ENCODE results near the gene COL13A1. TPM values are rescaled to one million over a fixed set of nuclear protein-coding genes. Genes with fewer than 3 reads are reported as not detected.

The COL13A1 gene
- total and polyA plus RNA-seq, 2 donors = 0.19 to 0.96 TPM

DNA sequence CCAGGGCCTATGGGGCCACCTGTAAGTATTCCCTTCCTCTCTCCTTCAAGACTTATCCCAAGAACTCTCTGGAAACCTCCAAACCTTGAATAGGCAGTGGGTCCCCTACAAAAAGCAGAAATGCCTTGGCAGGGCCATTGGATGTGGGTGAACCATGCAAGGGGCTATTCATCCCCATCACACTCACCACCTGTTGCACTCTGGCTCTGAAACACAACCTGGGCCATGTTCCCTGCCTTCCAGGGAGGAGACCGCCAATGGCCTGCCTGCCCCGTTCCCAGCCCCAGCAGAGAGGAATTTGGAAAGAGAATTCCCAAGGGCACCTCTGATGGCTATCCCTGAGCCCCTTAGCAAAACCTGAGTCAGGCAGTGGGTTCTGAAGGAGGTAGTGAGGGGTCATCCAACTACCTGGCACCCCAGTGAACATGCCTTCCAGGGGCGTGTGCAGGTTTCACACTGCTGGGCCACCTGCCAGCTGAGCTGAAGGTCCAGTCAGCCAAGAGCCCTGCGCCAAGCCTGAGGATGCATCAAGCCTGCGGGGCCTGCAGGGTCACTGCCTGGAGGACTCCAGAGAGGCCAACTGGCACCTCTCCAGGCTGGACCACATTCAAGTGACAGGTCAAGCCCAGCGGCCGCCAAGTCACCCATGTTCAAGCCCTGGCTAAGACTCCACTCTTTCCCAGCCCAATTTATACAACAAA lies 101.3 kb downstream of the COL13A1 start:
- 81% methylated on average over 7 of the region's 7 CpGs for WGBS
- no peak overlapping the region for H3K27ac ChIP-seq (ENCODE audit: low read depth in 1 of 2, low read length in 1 of 2)
- no peak for DNase-seq (ENCODE audit: low read depth in 6 of 9, low spot score in 9 of 9)

DNA sequence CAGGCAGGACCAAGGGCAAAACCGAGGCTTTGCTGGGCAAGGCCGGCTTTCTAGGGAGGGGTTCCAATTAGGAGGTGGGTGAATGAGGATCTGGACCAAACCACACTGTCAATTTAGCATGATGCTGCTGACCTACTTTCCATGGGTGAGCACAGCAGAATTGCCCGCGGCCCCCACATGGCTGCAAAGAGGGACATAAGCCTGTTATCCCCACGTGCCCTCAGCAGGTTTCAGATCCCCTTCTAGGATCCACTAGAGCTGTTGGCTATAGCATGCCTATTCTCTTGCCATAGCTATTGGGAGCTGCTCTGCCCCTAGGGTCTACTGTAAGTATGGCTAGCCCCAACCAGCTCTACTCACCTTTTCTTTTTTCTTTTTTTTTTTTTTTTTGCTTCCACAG lies 102.8 kb downstream of the COL13A1 start:
- Histone ChIP-seq H3K27ac (ENCODE audit: low read depth in 1 of 2, low read length in 1 of 2) (no peak overlapping the region), H3K4me1 (ENCODE audit: control insufficient read depth in 2 of 2, insufficient read depth in 2 of 2, low read length in 2 of 2) (peaks cover 7 to 19% of the 10 kb centered on the region in 2 donors), H3K9me3 (ENCODE audit: control insufficient read depth in 2 of 2, insufficient read depth in 1 of 2, low read length in 1 of 2) (peaks cover 0 to 2% of the 10 kb centered on the region in 2 donors), H3K27me3 (ENCODE audit: control insufficient read depth in 2 of 2, insufficient read depth in 1 of 2, low read length in 1 of 2) (peaks cover 0 to 42% of the 10 kb centered on the region in 2 donors), H3K4me3 (ENCODE audit: low read length in 2 of 2) (no peak overlapping the region), H3K36me3 (ENCODE audit: control insufficient read depth in 2 of 2, insufficient read depth in 2 of 2, low read length in 1 of 2) (no peaks in the 10 kb centered on the region)
- no peak for DNase-seq (ENCODE audit: low read depth in 6 of 9, low spot score in 9 of 9)
- WGBS = 96% methylated on average over 5 of the region's 5 CpGs

More for the DNA sequence above, 101.3 kb downstream of the COL13A1 start:
- Histone ChIP-seq H3K27me3 (ENCODE audit: control insufficient read depth in 2 of 2, insufficient read depth in 1 of 2, low read length in 1 of 2) (peaks cover 0 to 46% of the 10 kb centered on the region in 2 donors), H3K9me3 (ENCODE audit: control insufficient read depth in 2 of 2, insufficient read depth in 1 of 2, low read length in 1 of 2) (peaks cover 0 to 2% of the 10 kb centered on the region in 2 donors), H3K4me1 (ENCODE audit: control insufficient read depth in 2 of 2, insufficient read depth in 2 of 2, low read length in 2 of 2) (peaks cover 7 to 19% of the 10 kb centered on the region in 2 donors), H3K36me3 (ENCODE audit: control insufficient read depth in 2 of 2, insufficient read depth in 2 of 2, low read length in 1 of 2) (no peaks in the 10 kb centered on the region), H3K4me3 (ENCODE audit: low read length in 2 of 2) (no peak overlapping the region)

DNA sequence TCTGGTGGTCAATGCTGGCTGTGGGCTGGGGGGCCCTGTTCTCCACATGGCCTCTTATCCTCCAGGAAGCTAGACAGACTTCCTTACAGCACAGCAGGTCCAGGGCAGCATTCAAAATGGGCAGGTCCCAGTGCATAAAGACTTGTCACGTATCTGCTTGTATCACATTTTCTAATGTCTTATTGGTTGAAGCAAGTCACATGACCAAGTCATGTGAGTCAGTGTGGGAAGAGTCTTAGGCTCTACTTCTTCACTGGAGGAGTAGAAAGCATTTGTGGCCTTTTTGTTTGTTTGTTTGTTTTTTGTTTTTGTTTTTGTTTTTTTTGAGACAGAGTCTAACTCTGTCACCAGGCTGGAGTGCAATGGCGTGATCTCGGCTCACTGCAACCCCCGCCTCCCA lies 104.7 kb downstream of the COL13A1 start:
- WGBS = 98% methylated on average over 4 of the region's 4 CpGs
- no peaks in the 10 kb centered on the region for H3K36me3 ChIP-seq (ENCODE audit: control insufficient read depth in 2 of 2, insufficient read depth in 2 of 2, low read length in 1 of 2)
- peaks cover 0 to 2% of the 10 kb centered on the region in 2 donors for H3K9me3 ChIP-seq (ENCODE audit: control insufficient read depth in 2 of 2, insufficient read depth in 1 of 2, low read length in 1 of 2)
- no peak overlapping the region for H3K4me3 ChIP-seq (ENCODE audit: low read length in 2 of 2)
- peaks cover 2 to 5% of the 10 kb centered on the region in 2 donors for H3K4me1 ChIP-seq (ENCODE audit: control insufficient read depth in 2 of 2, insufficient read depth in 2 of 2, low read length in 2 of 2)
- H3K27me3 ChIP-seq (ENCODE audit: control insufficient read depth in 2 of 2, insufficient read depth in 1 of 2, low read length in 1 of 2) = peaks cover 0 to 53% of the 10 kb centered on the region in 2 donors
- peak in 1 of 9 donors; percentile 6 for DNase-seq (ENCODE audit: low read depth in 6 of 9, low spot score in 9 of 9)
- H3K27ac ChIP-seq (ENCODE audit: low read depth in 1 of 2, low read length in 1 of 2) = no peak overlapping the region

DNA sequence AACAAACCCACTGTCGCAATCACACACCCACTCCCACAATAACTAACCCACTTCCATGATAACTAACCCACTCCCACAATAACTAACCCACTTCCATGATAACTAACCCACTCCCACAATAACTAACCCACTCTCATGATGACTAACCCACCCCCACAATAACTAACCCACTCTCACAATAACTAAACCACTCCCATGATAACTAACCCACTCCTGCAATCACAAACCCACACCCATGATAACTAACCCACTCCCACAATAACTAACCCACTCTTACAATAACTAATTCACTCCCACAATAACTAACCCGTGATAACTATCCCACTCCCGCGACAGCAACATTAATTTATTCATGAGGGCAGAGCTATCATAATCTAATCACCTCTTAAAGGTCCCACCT lies 105.8 kb downstream of the COL13A1 start:
- peaks cover 0 to 2% of the 10 kb centered on the region in 2 donors for H3K9me3 ChIP-seq (ENCODE audit: control insufficient read depth in 2 of 2, insufficient read depth in 1 of 2, low read length in 1 of 2)
- no peaks in the 10 kb centered on the region for H3K36me3 ChIP-seq (ENCODE audit: control insufficient read depth in 2 of 2, insufficient read depth in 2 of 2, low read length in 1 of 2)
- H3K4me3 ChIP-seq (ENCODE audit: low read length in 2 of 2) = no peak overlapping the region
- H3K4me1 ChIP-seq (ENCODE audit: control insufficient read depth in 2 of 2, insufficient read depth in 2 of 2, low read length in 2 of 2) = no peaks in the 10 kb centered on the region
- WGBS = 98% methylated on average over 4 of the region's 4 CpGs
- peaks cover 0 to 56% of the 10 kb centered on the region in 2 donors for H3K27me3 ChIP-seq (ENCODE audit: control insufficient read depth in 2 of 2, insufficient read depth in 1 of 2, low read length in 1 of 2)
- no peak for DNase-seq (ENCODE audit: low read depth in 6 of 9, low spot score in 9 of 9)
- H3K27ac ChIP-seq (ENCODE audit: low read depth in 1 of 2, low read length in 1 of 2) = no peak overlapping the region

DNA sequence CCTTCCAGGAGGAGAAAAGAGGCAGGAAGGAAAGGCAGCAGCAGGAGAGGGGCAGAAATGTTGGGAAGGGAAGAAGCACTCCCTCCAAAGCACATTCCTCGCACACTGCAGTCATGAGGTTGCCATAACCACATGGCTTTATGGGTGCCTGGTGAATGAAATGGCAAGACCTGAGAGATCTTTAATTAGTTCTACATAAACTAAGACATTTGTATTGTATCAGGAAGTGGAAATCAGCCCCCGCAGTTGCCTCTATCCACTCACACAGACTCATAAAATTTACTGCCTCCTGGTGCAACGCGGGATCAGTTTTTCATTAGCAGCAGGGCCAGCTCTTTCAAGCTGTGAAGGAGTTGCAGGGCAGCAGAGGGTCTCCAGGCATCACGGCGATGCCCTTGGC lies 106.4 kb downstream of the COL13A1 start:
- Histone ChIP-seq H3K4me1 (ENCODE audit: control insufficient read depth in 2 of 2, insufficient read depth in 2 of 2, low read length in 2 of 2) (no peaks in the 10 kb centered on the region), H3K27me3 (ENCODE audit: control insufficient read depth in 2 of 2, insufficient read depth in 1 of 2, low read length in 1 of 2) (peaks cover 0 to 57% of the 10 kb centered on the region in 2 donors), H3K27ac (ENCODE audit: low read depth in 1 of 2, low read length in 1 of 2) (no peak overlapping the region), H3K36me3 (ENCODE audit: control insufficient read depth in 2 of 2, insufficient read depth in 2 of 2, low read length in 1 of 2) (no peaks in the 10 kb centered on the region), H3K4me3 (ENCODE audit: low read length in 2 of 2) (no peak overlapping the region), H3K9me3 (ENCODE audit: control insufficient read depth in 2 of 2, insufficient read depth in 1 of 2, low read length in 1 of 2) (peaks cover 0 to 2% of the 10 kb centered on the region in 2 donors)
- WGBS = 83% methylated on average over 6 of the region's 6 CpGs
- DNase-seq (ENCODE audit: low read depth in 6 of 9, low spot score in 9 of 9) = no peak

DNA sequence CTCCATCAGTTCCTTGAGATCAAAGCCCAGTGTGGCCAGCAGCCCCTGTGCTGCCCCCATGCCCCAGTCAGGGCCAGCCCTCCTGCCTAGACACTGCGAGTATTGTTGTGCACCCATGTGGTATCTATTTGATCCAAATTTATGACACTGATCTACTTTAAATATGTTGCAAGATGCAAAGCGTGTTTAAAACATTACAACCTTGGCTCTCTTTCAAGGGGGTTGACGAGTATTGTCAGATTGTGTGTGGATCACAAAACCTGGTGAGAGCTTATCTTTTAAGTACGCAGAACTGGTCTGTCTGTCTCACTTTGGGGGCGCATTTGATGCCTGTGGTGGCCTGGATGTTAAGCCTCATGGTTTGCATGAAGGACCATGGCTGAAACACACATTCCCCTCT lies 108.9 kb downstream of the COL13A1 start:
- peaks cover 0 to 56% of the 10 kb centered on the region in 2 donors for H3K27me3 ChIP-seq (ENCODE audit: control insufficient read depth in 2 of 2, insufficient read depth in 1 of 2, low read length in 1 of 2)
- H3K36me3 ChIP-seq (ENCODE audit: control insufficient read depth in 2 of 2, insufficient read depth in 2 of 2, low read length in 1 of 2) = no peaks in the 10 kb centered on the region
- H3K4me1 ChIP-seq (ENCODE audit: control insufficient read depth in 2 of 2, insufficient read depth in 2 of 2, low read length in 2 of 2) = no peaks in the 10 kb centered on the region
- DNase-seq (ENCODE audit: low read depth in 6 of 9, low spot score in 9 of 9) = no peak
- H3K9me3 ChIP-seq (ENCODE audit: control insufficient read depth in 2 of 2, insufficient read depth in 1 of 2, low read length in 1 of 2) = no peaks in the 10 kb centered on the region
- H3K27ac ChIP-seq (ENCODE audit: low read depth in 1 of 2, low read length in 1 of 2) = no peak overlapping the region
- 95% methylated on average over 5 of the region's 5 CpGs for WGBS
- H3K4me3 ChIP-seq (ENCODE audit: low read length in 2 of 2) = no peak overlapping the region

DNA sequence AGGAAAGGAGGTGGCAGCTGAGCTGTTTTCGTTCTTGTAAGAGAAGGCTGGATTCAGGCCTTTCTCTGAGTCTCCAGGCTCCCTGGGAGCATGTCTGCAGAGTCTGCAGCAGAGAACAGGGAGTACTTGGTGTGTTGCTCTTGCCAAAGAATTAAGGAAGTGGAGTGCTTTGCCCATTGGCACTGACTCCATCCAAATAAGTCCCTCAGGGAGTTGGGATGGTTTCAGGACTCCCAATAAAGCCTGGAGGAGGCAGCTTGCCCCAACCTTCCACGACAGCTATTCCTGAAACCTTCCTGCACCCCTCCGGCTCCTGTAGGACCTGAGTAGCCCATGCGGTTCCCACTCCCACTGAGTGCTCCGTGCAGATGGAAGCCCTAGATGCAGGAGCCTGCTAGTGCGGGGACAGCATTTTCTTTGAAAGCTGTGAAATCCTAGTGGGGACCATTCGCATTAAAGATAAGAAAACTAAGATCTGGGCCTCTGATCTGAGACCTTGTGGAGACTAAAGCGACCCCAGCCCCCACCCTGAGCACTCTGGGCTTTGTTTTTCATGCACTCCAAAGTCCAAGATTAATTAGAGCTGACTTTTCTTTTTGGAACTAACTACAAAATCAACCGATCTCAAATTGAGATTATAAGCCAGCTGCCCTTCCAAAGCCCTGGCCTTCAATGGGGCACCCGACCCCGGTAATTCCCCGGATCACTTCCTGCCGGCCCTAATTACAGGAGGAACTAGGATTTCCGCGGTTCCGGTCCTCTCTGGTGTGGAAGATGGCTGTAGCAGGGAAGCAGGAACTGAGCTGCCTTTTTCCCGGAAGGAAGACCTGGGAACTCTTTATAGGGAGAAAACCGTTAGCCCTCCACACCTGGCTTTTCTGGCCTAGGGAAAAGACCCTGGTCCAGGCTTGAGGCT lies 110.2 kb downstream of the COL13A1 start:
- H3K9me3 ChIP-seq (ENCODE audit: control insufficient read depth in 2 of 2, insufficient read depth in 1 of 2, low read length in 1 of 2) = no peaks in the 10 kb centered on the region
- H3K4me3 ChIP-seq (ENCODE audit: low read length in 2 of 2) = no peak overlapping the region
- H3K27ac ChIP-seq (ENCODE audit: low read depth in 1 of 2, low read length in 1 of 2) = no peak overlapping the region
- DNase-seq (ENCODE audit: low read depth in 6 of 9, low spot score in 9 of 9) = no peak
- no peaks in the 10 kb centered on the region for H3K4me1 ChIP-seq (ENCODE audit: control insufficient read depth in 2 of 2, insufficient read depth in 2 of 2, low read length in 2 of 2)
- peaks cover 0 to 66% of the 10 kb centered on the region in 2 donors for H3K27me3 ChIP-seq (ENCODE audit: control insufficient read depth in 2 of 2, insufficient read depth in 1 of 2, low read length in 1 of 2)
- 91% methylated on average over 18 of the region's 18 CpGs for WGBS
- H3K36me3 ChIP-seq (ENCODE audit: control insufficient read depth in 2 of 2, insufficient read depth in 2 of 2, low read length in 1 of 2) = no peaks in the 10 kb centered on the region

DNA sequence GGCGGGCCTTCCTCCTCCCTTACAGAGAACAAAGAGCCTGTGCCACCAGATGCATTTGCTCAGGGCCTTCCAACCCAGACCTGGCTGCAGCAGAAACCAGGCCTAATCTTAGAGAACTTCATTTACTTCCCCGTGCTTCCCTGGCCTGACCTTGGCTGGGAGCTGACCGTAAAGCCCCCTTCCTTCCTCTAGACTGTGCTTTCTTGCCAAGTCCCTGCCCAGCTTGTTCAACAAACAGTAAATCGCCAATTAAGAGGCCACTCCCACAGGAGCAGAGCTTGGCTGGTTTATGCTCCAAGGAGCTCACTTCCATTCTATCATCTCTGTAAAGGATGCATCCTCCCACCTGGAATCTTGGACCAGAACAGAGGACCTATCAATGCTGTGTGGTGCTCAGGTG lies 110.9 kb downstream of the COL13A1 start:
- Histone ChIP-seq H3K4me1 (ENCODE audit: control insufficient read depth in 2 of 2, insufficient read depth in 2 of 2, low read length in 2 of 2) (no peaks in the 10 kb centered on the region), H3K27ac (ENCODE audit: low read depth in 1 of 2, low read length in 1 of 2) (no peak overlapping the region), H3K4me3 (ENCODE audit: low read length in 2 of 2) (no peak overlapping the region), H3K9me3 (ENCODE audit: control insufficient read depth in 2 of 2, insufficient read depth in 1 of 2, low read length in 1 of 2) (no peaks in the 10 kb centered on the region), H3K27me3 (ENCODE audit: control insufficient read depth in 2 of 2, insufficient read depth in 1 of 2, low read length in 1 of 2) (peaks cover 0 to 70% of the 10 kb centered on the region in 2 donors), H3K36me3 (ENCODE audit: control insufficient read depth in 2 of 2, insufficient read depth in 2 of 2, low read length in 1 of 2) (no peaks in the 10 kb centered on the region)
- WGBS = 71% methylated on average over 4 of the region's 4 CpGs
- no peak for DNase-seq (ENCODE audit: low read depth in 6 of 9, low spot score in 9 of 9)

Measured in thymus (tissue), 11 donors.